GM21526 (cell line): ENCODE results near the gene SPATA20.

Source experiments
- ATAC-seq: cut with Tn5 transposase; IDR thresholded peaks from one replicate; pipeline ENCODE4 v1.9.1; 2021; ENCODE audit warnings: moderate library complexity; ENCODE audit not compliant: unreplicated experiment, low FRiP score

SPATA20 gene

GRCh38 chr17:50538549-50539410 is 8.2 kb upstream of the SPATA20 start:
- no peak for ATAC-seq

DNA sequence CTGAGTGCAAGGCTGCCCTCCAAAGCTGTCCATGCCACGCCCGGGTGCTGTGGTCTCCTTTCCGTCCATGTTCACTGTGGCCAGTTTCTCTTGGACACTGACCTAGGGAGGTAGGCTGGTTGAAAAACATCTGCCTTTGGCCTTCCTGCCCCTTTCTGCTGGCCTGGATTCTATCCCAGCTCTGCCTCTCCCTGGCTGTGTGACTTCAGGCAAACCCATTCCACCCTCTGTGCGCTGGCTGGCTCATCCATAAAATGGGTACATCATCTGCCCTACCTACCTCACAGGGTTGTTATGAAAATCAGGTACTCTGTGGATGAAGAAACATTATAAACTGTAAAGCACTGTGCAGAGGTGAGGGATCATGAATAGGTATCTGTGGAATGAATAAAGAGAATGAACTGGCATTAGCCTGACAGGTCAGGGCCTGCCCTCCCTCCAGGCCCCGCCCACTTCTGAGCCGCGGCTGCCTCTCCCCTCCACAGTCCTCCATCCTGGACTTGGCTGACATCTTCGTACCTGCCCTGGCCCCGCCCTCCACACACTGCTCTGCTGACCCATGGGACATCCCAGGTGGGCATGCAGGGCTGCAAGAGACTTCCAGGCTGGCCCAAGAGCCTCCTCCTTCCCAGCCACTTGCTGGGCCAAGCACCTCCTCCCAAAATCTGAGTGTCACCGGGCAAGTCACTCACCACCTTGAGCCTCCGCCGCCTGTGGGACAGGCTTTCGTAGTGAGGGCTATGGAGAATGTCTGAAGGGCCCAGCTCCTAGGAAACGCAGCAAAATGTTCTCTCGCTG is 7.0 kb upstream of the SPATA20 start:
- no peak for ATAC-seq

GRCh38 chr17:50540560-50541401 is 6.2 kb upstream of the SPATA20 start:
- no peak for ATAC-seq

DNA sequence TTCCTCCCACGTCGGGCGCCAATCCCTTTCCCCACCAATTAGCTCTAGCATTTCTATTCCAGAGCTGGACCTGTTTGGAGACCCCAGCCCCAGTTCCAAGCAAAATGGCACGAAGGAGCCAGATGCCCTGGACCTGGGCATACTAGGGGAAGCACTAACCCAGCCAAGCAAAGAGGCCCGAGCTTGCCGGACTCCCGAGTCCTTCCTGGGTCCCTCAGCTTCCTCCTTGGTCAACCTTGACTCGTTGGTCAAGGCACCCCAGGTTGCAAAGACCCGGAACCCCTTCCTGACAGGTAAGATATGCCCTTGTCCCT is 5.6 kb upstream of the SPATA20 start:
- no peak for ATAC-seq

- peak; percentile 71 for ATAC-seq
These were observed 5.0 kb upstream of the SPATA20 start for GRCh38 chr17:50541716-50542688.

DNA sequence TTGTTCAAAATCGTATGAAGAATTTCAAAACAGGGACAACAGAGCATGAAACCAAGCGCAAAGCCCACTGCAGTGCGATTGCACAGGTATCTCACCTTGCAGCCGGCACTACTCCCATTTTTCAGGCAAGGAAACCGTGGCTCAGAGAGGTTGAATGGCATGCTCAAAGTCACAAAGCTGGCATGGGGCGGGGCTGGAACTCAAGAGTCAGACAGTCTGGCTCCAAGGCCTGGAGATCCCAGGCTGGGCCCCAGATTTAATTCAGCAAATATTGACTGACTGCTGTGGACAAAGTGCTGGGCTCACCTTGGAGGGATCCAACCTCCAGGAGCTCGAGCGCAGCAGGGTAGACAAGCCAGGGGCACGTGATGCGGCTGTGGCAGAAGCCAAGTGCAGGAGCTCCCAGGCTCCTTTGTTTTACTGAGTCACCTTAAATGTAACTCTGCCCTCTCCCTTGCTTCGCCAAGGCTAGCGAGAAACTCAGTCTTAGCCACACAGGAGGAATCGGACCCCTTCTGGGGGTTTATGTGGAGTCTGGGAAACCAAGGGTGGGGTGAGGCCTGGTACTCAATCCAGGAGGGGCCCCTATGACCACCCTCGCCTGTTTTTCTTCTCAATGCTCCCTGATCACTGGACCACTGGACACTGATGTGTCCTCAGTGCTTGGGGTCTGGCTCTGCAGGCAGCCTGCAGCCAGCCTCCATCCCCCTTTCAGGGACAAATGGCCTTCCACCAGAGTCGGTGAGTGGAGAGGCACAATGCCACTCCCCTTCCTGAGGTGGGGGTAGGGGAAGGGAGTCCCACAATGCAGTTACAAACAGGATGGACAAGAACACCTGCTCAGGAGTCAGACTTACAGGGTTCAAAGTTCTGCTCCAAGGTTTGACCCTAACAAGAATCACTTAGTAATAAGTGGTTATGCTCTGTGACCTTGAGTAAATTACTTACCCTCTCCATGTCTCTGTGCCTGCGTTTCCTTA is 3.9 kb upstream of the SPATA20 start:
- no peak for ATAC-seq

- ATAC-seq = no peak
These were observed 2.5 kb upstream of the SPATA20 start for GRCh38 chr17:50544516-50544915.

- ATAC-seq = no peak
These were observed 1.7 kb upstream of the SPATA20 start for GRCh38 chr17:50545311-50545710.

GRCh38 chr17:50546701-50547034 is 306 bp upstream of the SPATA20 start:
- no peak for ATAC-seq

- ATAC-seq = no peak
These were observed 736 bp downstream of the SPATA20 start for GRCh38 chr17:50547736-50548083.

DNA sequence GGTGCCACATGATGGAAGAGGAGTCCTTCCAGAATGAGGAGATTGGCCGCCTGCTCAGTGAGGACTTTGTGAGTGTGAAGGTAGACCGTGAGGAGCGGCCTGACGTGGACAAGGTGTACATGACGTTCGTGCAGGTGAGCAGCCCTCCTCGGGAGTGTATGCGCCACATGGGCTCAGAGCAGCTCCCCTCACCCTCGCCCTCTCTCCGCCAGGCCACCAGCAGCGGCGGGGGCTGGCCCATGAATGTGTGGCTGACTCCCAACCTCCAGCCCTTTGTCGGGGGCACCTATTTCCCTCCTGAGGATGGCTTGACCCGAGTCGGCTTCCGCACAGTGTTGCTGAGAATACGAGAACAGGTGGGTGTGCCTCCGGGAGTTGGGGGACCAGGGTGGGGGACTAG is 1.9 kb downstream of the SPATA20 start:
- no peak for ATAC-seq

- ATAC-seq = no peak
These were observed 2.4 kb downstream of the SPATA20 start for GRCh38 chr17:50549256-50549941.

GRCh38 chr17:50549969-50550368 is 3.0 kb downstream of the SPATA20 start:
- ATAC-seq = no peak

- no peak for ATAC-seq
These were observed 3.9 kb downstream of the SPATA20 start for GRCh38 chr17:50550661-50551432.

DNA sequence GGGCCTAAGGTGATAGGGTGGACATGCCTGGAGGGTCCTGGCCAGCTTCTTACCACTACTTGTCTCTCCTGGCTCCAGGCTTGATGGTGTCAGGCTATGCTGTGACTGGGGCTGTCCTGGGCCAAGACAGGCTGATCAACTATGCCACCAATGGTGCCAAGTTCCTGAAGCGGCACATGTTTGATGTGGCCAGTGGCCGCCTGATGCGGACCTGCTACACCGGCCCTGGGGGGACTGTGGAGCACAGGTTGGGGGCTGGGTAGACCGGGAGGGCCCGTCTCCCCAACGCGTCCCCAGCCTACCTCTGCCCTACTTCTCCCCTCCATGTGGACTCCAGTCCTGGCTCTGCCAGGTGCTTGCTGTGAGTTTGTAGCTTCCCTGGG is 4.5 kb downstream of the SPATA20 start:
- ATAC-seq = no peak

DNA sequence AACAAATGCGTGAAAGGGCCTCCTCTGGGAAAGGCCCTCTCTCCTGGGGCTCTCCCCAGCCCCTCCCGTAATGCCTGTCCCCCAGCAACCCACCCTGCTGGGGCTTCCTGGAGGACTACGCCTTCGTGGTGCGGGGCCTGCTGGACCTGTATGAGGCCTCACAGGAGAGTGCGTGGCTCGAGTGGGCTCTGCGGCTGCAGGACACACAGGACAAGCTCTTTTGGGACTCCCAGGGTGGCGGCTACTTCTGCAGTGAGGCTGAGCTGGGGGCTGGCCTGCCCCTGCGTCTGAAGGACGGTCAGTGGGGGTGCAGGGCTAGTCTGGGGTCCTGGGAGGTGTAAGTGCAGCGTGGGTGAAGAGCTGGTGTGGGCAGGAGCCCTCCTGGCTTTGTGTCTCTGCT is 4.9 kb downstream of the SPATA20 start:
- no peak for ATAC-seq

GRCh38 chr17:50554201-50554600 is 7.2 kb downstream of the SPATA20 start:
- no peak for ATAC-seq

DNA sequence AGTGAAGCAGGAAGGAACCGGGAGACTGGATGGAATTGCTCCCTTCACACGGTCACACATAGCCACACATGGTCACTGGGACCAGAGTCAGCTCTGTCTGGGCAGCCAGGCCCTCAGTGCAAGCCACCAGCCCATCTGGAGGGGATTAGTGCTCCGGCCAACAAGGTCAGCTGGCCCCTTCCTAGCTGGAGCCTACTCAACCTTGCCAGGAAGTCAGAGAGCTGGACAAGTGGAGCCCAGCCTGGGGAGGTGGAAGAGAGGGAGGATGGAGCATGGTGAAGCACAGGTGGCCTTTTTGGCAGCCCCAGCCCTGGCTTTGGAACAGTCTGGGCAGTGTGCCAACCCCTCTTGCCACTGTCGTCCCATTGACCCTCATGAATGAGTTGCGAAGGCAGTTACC is 9.8 kb downstream of the SPATA20 start:
- ATAC-seq = no peak
